ENCODE measurements around the gene MOG. TPM values are rescaled to one million over a fixed set of nuclear protein-coding genes. Genes with fewer than 3 reads are reported as not detected.
A peak's percentile ranks its signal among the peaks of the same experiment; 100 is the strongest.

MOG gene
- total RNA-seq, result not detected

GRCh38 chr6:29656798-29657197, at the start of gene MOG:
Gene MOG (plus strand): TSS chr6:29657092. CDS start chr6:29657210, 118 bp downstream.
- ATAC-seq (no peak), DNase-seq (no peak)
- Mint-ChIP-seq H3K4me3 (no peak within 1 kb of the TSS), H3K9me3 (ENCODE audit: low read depth) (no peaks in the 10 kb centered on the region), H3K36me3 (no peaks in the 10 kb centered on the region), H3K27me3 (peaks cover 22% of the 10 kb centered on the region), H3K27ac (no peak within 1 kb of the TSS), H3K4me1 (no peaks in the 10 kb centered on the region)
- CTCF ChIA-PET, result interaction anchor here (1.1 to 1.2 kb wide), 2 partner anchors 9 to 81 kb away, joined by 3 read pairs; no protein-coding TSS in a partner anchor

GRCh38 chr6:29608131-29608530, 48.8 kb upstream of the MOG start:
- CTCF ChIA-PET, result no interaction called here
- ATAC-seq (no peak), DNase-seq (no peak)
- Mint-ChIP-seq H3K4me1 (no peaks in the 10 kb centered on the region), H3K27ac (no peak overlapping the region), H3K9me3 (ENCODE audit: low read depth) (no peaks in the 10 kb centered on the region), H3K36me3 (no peaks in the 10 kb centered on the region), H3K27me3 (no peaks in the 10 kb centered on the region), H3K4me3 (no peak overlapping the region)

- H3K27ac Mint-ChIP-seq, result no peak overlapping the region
- CTCF ChIA-PET, result no interaction called here
- H3K27me3 Mint-ChIP-seq, result no peaks in the 10 kb centered on the region
- ATAC-seq (no peak), DNase-seq (no peak)
- no peaks in the 10 kb centered on the region for H3K9me3 Mint-ChIP-seq (ENCODE audit: low read depth)
- H3K4me1 Mint-ChIP-seq, result no peaks in the 10 kb centered on the region
- no peaks in the 10 kb centered on the region for H3K36me3 Mint-ChIP-seq
- H3K4me3 Mint-ChIP-seq, result no peak overlapping the region
Observed at GRCh38 chr6:29610540-29610939, 46.4 kb upstream of the MOG start.

GRCh38 chr6:29611426-29611825, 45.5 kb upstream of the MOG start:
- H3K36me3 Mint-ChIP-seq, result no peaks in the 10 kb centered on the region
- H3K9me3 Mint-ChIP-seq (ENCODE audit: low read depth), result no peaks in the 10 kb centered on the region
- H3K4me3 Mint-ChIP-seq, result no peak overlapping the region
- no peaks in the 10 kb centered on the region for H3K27me3 Mint-ChIP-seq
- no peak overlapping the region for H3K27ac Mint-ChIP-seq
- CTCF ChIA-PET, result interaction anchor here (0.6 to 1.0 kb wide), 2 partner anchors 40 to 1457 kb away, joined by 3 read pairs; no protein-coding TSS in a partner anchor
- DNase-seq (no peak), ATAC-seq (no peak)
- no peaks in the 10 kb centered on the region for H3K4me1 Mint-ChIP-seq

GRCh38 chr6:29617782-29618554, 38.9 kb upstream of the MOG start:
- ATAC-seq (no peak), DNase-seq (no peak)
- H3K36me3 Mint-ChIP-seq, result no peaks in the 10 kb centered on the region
- CTCF ChIA-PET, result interaction anchor here (2.7 kb wide), 1 partner anchor 11 kb away, joined by 9 read pairs; no protein-coding TSS in a partner anchor
- no peak overlapping the region for H3K27ac Mint-ChIP-seq
- H3K4me1 Mint-ChIP-seq, result no peaks in the 10 kb centered on the region
- no peaks in the 10 kb centered on the region for H3K9me3 Mint-ChIP-seq (ENCODE audit: low read depth)
- no peaks in the 10 kb centered on the region for H3K27me3 Mint-ChIP-seq
- H3K4me3 Mint-ChIP-seq, result no peak overlapping the region

- Mint-ChIP-seq H3K36me3 (no peaks in the 10 kb centered on the region), H3K27ac (no peak overlapping the region), H3K4me1 (no peaks in the 10 kb centered on the region), H3K4me3 (no peak overlapping the region), H3K9me3 (ENCODE audit: low read depth) (no peaks in the 10 kb centered on the region), H3K27me3 (no peaks in the 10 kb centered on the region)
- CTCF ChIA-PET, result interaction anchor here (1.1 kb wide), 1 partner anchor 14 kb away, joined by 4 read pairs; no protein-coding TSS in a partner anchor
- ATAC-seq (no peak), DNase-seq (no peak)
Observed at GRCh38 chr6:29619578-29620160, 37.2 kb upstream of the MOG start.

- H3K27me3 Mint-ChIP-seq, result peaks cover 2% of the 10 kb centered on the region
- no peak for DNase-seq
- no peak for ATAC-seq
- no peak overlapping the region for H3K4me3 Mint-ChIP-seq
- no peak overlapping the region for H3K27ac Mint-ChIP-seq
- no peaks in the 10 kb centered on the region for H3K9me3 Mint-ChIP-seq (ENCODE audit: low read depth)
- H3K4me1 Mint-ChIP-seq, result no peaks in the 10 kb centered on the region
- CTCF ChIA-PET, result interaction anchor here (1.1 kb wide), 1 partner anchor 13 kb away, joined by 4 read pairs; no protein-coding TSS in a partner anchor
- no peaks in the 10 kb centered on the region for H3K36me3 Mint-ChIP-seq
Observed at GRCh38 chr6:29620630-29621029, 36.3 kb upstream of the MOG start.

GRCh38 chr6:29624520-29624961, 32.4 kb upstream of the MOG start:
- no peak for DNase-seq
- Mint-ChIP-seq H3K27me3 (peaks cover 18% of the 10 kb centered on the region), H3K9me3 (ENCODE audit: low read depth) (no peaks in the 10 kb centered on the region), H3K27ac (no peak overlapping the region), H3K4me3 (no peak overlapping the region), H3K4me1 (peaks cover 11% of the 10 kb centered on the region), H3K36me3 (no peaks in the 10 kb centered on the region)
- CTCF ChIA-PET, result interaction anchor here (1.2 to 1.9 kb wide), 3 partner anchors 15 to 29 kb away, joined by 3 to 5 read pairs (median 4); no protein-coding TSS in a partner anchor
- ATAC-seq, result no peak

GRCh38 chr6:29625337-29625930, 31.5 kb upstream of the MOG start:
- ATAC-seq, result no peak
- no peaks in the 10 kb centered on the region for H3K9me3 Mint-ChIP-seq (ENCODE audit: low read depth)
- no peaks in the 10 kb centered on the region for H3K36me3 Mint-ChIP-seq
- no peak overlapping the region for H3K27ac Mint-ChIP-seq
- CTCF ChIA-PET, result interaction anchor here (1.1 to 1.4 kb wide), 2 partner anchors 16 to 28 kb away, joined by 3 read pairs; no protein-coding TSS in a partner anchor
- peaks cover 12% of the 10 kb centered on the region for H3K4me1 Mint-ChIP-seq
- no peak for DNase-seq
- peaks cover 27% of the 10 kb centered on the region for H3K27me3 Mint-ChIP-seq
- no peak overlapping the region for H3K4me3 Mint-ChIP-seq

GRCh38 chr6:29626948-29627754, 29.7 kb upstream of the MOG start:
- peak overlapping the region; percentile 42 for H3K4me3 Mint-ChIP-seq
- H3K36me3 Mint-ChIP-seq, result no peaks in the 10 kb centered on the region
- DNase-seq (no peak), ATAC-seq (no peak)
- CTCF ChIA-PET, result interaction anchor here (1.3 to 3.3 kb wide), 3 partner anchors 13 to 25 kb away, joined by 3 to 20 read pairs (median 3); no protein-coding TSS in a partner anchor
- H3K4me1 Mint-ChIP-seq, result peaks cover 23% of the 10 kb centered on the region
- H3K27me3 Mint-ChIP-seq, result peaks cover 44% of the 10 kb centered on the region
- H3K9me3 Mint-ChIP-seq (ENCODE audit: low read depth), result no peaks in the 10 kb centered on the region
- no peak overlapping the region for H3K27ac Mint-ChIP-seq

GRCh38 chr6:29627755-29628418, 29.0 kb upstream of the MOG start:
- peak; percentile 13 for ATAC-seq
- CTCF ChIA-PET, result interaction anchor here (0.8 to 3.3 kb wide), 5 partner anchors 10 to 24 kb away, joined by 3 to 20 read pairs (median 4); no protein-coding TSS in a partner anchor
- H3K27ac Mint-ChIP-seq, result peak overlapping the region; percentile 44
- H3K4me3 Mint-ChIP-seq, result peak overlapping the region; percentile 72
- no peaks in the 10 kb centered on the region for H3K36me3 Mint-ChIP-seq
- peaks cover 45% of the 10 kb centered on the region for H3K27me3 Mint-ChIP-seq
- peaks cover 24% of the 10 kb centered on the region for H3K4me1 Mint-ChIP-seq
- peak; percentile 51 for DNase-seq
- H3K9me3 Mint-ChIP-seq (ENCODE audit: low read depth), result no peaks in the 10 kb centered on the region
